ENCODE data around the gene ATP5F1A. TPM values are rescaled to one million over a fixed set of nuclear protein-coding genes. Genes with fewer than 3 reads are reported as not detected.

Gene ATP5F1A
- total and polyA plus RNA-seq, 4 donors, result 175 to 389 (median 293) TPM

DNA sequence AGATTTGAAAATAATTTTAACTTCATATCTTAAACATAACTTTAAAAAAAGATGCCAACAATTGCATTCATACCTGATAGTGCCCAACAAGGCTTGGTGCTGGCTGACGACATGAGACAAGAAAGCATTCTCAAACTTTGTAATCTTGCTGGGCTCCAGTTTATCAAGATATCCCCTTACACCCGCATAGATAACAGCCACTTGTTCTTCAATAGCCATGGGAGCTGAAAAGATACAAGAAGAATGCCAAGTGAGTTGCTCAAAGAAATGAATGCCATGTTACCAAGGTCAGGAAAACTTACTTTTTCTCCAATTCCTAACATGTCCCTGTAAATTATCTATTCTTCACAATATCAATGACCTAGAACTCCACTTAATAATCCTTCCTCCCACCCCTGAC is 13.7 kb downstream of the ATP5F1A start:
- Histone ChIP-seq H3K27me3 (ENCODE audit: control insufficient read depth in 3 of 3, insufficient read depth in 3 of 3, low read length in 2 of 3) (no peaks in the 10 kb centered on the region), H3K36me3 (ENCODE audit: control insufficient read depth in 4 of 4, insufficient read depth in 4 of 4, low read length in 4 of 4) (peaks cover 40 to 59% (median 50%) of the 10 kb centered on the region in 4 donors), H3K9ac (ENCODE audit: insufficient read depth in 1 of 2, low read length in 2 of 2) (no peak overlapping the region), H3K27ac (ENCODE audit: low read depth in 1 of 2, low read length in 1 of 2) (no peak overlapping the region), H3K4me3 (no peak overlapping the region), H3K9me3 (ENCODE audit: control insufficient read depth in 4 of 4, insufficient read depth in 3 of 4, low read length in 3 of 4) (no peaks in the 10 kb centered on the region), H3K4me1 (ENCODE audit: control insufficient read depth in 5 of 5, insufficient read depth in 5 of 5, low read length in 5 of 5) (peaks cover 0 to 1% (median 0%) of the 10 kb centered on the region in 5 donors)
- TF ChIP-seq, protein P1, sequence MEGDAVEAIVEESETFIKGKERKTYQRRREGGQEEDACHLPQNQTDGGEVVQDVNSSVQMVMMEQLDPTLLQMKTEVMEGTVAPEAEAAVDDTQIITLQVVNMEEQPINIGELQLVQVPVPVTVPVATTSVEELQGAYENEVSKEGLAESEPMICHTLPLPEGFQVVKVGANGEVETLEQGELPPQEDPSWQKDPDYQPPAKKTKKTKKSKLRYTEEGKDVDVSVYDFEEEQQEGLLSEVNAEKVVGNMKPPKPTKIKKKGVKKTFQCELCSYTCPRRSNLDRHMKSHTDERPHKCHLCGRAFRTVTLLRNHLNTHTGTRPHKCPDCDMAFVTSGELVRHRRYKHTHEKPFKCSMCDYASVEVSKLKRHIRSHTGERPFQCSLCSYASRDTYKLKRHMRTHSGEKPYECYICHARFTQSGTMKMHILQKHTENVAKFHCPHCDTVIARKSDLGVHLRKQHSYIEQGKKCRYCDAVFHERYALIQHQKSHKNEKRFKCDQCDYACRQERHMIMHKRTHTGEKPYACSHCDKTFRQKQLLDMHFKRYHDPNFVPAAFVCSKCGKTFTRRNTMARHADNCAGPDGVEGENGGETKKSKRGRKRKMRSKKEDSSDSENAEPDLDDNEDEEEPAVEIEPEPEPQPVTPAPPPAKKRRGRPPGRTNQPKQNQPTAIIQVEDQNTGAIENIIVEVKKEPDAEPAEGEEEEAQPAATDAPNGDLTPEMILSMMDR (IDR thresholded peaks at IDR 0.05; ENCODE audit: control extremely low read depth, extremely low read depth), result no peak
- ATAC-seq (ENCODE audit: insufficient read depth, low FRiP score) (no peak), DNase-seq (no peak)
- 78 to 92% methylated on average over 2 of the region's 2 CpGs for WGBS, 2 donors

DNA sequence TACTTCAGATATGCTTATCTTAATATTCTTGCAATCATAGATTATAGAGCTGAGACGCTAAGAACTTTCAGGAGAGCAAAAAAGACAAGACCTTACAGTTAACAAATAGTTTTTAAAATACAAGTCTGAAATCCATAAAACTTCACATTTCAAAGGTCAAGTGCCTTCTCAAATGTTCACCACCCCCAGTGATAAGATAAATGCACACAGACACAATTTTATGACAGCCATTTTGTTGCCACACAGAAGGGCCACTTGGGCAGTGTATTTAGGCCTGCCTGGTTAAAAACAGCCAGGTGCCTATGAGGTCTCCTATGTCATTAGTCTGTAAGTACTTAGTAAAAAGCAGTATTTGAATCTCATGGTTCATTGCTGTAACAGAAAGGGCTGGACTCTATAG is 17.9 kb downstream of the ATP5F1A start:
- Histone ChIP-seq H3K27ac (ENCODE audit: low read depth in 1 of 2, low read length in 1 of 2) (no peak overlapping the region), H3K36me3 (ENCODE audit: control insufficient read depth in 4 of 4, insufficient read depth in 4 of 4, low read length in 4 of 4) (peaks cover 13 to 27% (median 22%) of the 10 kb centered on the region in 4 donors), H3K27me3 (ENCODE audit: control insufficient read depth in 3 of 3, insufficient read depth in 3 of 3, low read length in 2 of 3) (no peaks in the 10 kb centered on the region), H3K4me3 (no peak overlapping the region), H3K9me3 (ENCODE audit: control insufficient read depth in 4 of 4, insufficient read depth in 3 of 4, low read length in 3 of 4) (no peaks in the 10 kb centered on the region), H3K9ac (ENCODE audit: insufficient read depth in 1 of 2, low read length in 2 of 2) (no peak overlapping the region), H3K4me1 (ENCODE audit: control insufficient read depth in 5 of 5, insufficient read depth in 5 of 5, low read length in 5 of 5) (no peaks in the 10 kb centered on the region)
- TF ChIP-seq, protein P1 (IDR thresholded peaks at IDR 0.05; ENCODE audit: control extremely low read depth, extremely low read depth), result no peak
- ATAC-seq (ENCODE audit: insufficient read depth, low FRiP score) (no peak), DNase-seq (no peak)
- WGBS, 2 donors, result 88 to 91% methylated on average over 1 of the region's 1 CpG

DNA sequence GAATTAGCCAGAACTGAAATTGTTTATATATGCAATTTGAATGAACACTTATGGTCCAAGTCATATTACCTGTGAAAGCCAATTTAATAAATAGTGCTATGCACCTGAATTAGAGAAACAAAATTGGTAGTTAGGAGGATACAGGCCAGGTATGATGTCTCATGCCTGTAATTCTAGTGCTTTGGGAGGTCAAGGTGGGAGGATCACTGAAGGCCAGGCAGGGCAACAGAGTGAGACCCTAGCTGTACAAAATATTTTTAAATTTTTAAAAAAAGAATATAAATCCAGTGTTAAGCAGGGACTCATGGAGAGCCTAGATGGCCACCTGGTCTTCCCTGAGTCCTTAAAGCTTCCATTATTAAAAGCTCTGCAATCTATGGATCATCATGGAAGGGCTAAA is 18.8 kb downstream of the ATP5F1A start:
- Histone ChIP-seq H3K27ac (ENCODE audit: low read depth in 1 of 2, low read length in 1 of 2) (no peak overlapping the region), H3K4me3 (no peak overlapping the region), H3K36me3 (ENCODE audit: control insufficient read depth in 4 of 4, insufficient read depth in 4 of 4, low read length in 4 of 4) (peaks cover 5 to 21% (median 16%) of the 10 kb centered on the region in 4 donors), H3K9ac (ENCODE audit: insufficient read depth in 1 of 2, low read length in 2 of 2) (no peak overlapping the region), H3K27me3 (ENCODE audit: control insufficient read depth in 3 of 3, insufficient read depth in 3 of 3, low read length in 2 of 3) (no peaks in the 10 kb centered on the region), H3K9me3 (ENCODE audit: control insufficient read depth in 4 of 4, insufficient read depth in 3 of 4, low read length in 3 of 4) (no peaks in the 10 kb centered on the region), H3K4me1 (ENCODE audit: control insufficient read depth in 5 of 5, insufficient read depth in 5 of 5, low read length in 5 of 5) (no peaks in the 10 kb centered on the region)
- ATAC-seq (ENCODE audit: insufficient read depth, low FRiP score) (no peak), DNase-seq (no peak)
- TF ChIP-seq, protein P1 (IDR thresholded peaks at IDR 0.05; ENCODE audit: control extremely low read depth, extremely low read depth), result no peak
